C4-2B (cell line): ENCODE measurements around the gene OR13A1.
"Not testable (repeated sequence)": the region's sequence is repeated elsewhere in the genome, so short reads cannot be mapped to it uniquely, and the experiment has no call there.

ENCODE experiments used
- ZFX ChIP-seq: fragments of 450-650 bp; IDR thresholded peaks from 2 replicates; pipeline ENCODE4 v1.6.1; 2017
- TF ChIP-seq, protein P1 (sequence below): fragments of 450-650 bp; conservative IDR thresholded peaks from 2 replicates; pipeline ENCODE4 v1.5.1; 2017; ENCODE audit warnings: mild to moderate bottlenecking

- TF ChIP-seq, protein P1, sequence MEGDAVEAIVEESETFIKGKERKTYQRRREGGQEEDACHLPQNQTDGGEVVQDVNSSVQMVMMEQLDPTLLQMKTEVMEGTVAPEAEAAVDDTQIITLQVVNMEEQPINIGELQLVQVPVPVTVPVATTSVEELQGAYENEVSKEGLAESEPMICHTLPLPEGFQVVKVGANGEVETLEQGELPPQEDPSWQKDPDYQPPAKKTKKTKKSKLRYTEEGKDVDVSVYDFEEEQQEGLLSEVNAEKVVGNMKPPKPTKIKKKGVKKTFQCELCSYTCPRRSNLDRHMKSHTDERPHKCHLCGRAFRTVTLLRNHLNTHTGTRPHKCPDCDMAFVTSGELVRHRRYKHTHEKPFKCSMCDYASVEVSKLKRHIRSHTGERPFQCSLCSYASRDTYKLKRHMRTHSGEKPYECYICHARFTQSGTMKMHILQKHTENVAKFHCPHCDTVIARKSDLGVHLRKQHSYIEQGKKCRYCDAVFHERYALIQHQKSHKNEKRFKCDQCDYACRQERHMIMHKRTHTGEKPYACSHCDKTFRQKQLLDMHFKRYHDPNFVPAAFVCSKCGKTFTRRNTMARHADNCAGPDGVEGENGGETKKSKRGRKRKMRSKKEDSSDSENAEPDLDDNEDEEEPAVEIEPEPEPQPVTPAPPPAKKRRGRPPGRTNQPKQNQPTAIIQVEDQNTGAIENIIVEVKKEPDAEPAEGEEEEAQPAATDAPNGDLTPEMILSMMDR: not testable (repeated sequence)
- not testable (repeated sequence) for TF ChIP-seq ZFX
Observed at GRCh38 chr10:45347464-45347863, 32.1 kb upstream of the OR13A1 start.
